Panc1 (cell line): ENCODE measurements around the gene MYO7B. TPM values are rescaled to one million over a fixed set of nuclear protein-coding genes. Genes with fewer than 3 reads are reported as not detected.

Experiments
- ATAC-seq: fragments of 200-7000 bp; cut with Tn5 transposase; 2 replicates; pipeline ENCODE4 v1.9.1; 2020; ENCODE audit warnings: mild to moderate bottlenecking, moderate library complexity
- BruUV-seq: library from RNA; stranded (reverse); fragments of 400-500 nt; replicated peaks from 2 replicates; lab custom pipeline; 2021; lab: Mats Ljungman, UMichigan
- CTCF ChIA-PET: fragments of 300-600 bp; sonication (Branson Sonifier 250); formaldehyde crosslinking; loops from one replicate; lab custom pipeline; 2022; ENCODE audit warnings: antibody characterized with exemption; lab: Charles Lee
- POLR2A ChIA-PET: fragments of 300-600 bp; sonication (Branson Sonifier 250); formaldehyde crosslinking; loops from one replicate; lab custom pipeline; 2022; ENCODE audit warnings: antibody characterized with exemption; lab: Charles Lee
- DNase-seq: peaks from one replicate; pipeline ENCODE4 v3.0.0-alpha.2; 2010; ENCODE audit warnings: low read depth, low spot score
- H3K27ac ChIP-seq: 2 replicates; pipeline ENCODE4 v1.5.1; 2011; ENCODE audit warnings: mild to moderate bottlenecking, low read length, inconsistent platforms
- H3K27me3 ChIP-seq: fragments of 200-500 bp; sonication (Bioruptor generic); 2 replicates; pipeline ENCODE4 v1.6.0; 2014; ENCODE audit warnings: low read length, inconsistent platforms; ENCODE audit not compliant: control insufficient read depth, insufficient read depth
- H3K36me3 ChIP-seq: fragments of 200-500 bp; sonication (Bioruptor generic); 2 replicates; pipeline ENCODE4 v1.5.1; 2014; ENCODE audit warnings: inconsistent platforms, mild to moderate bottlenecking, low read length, moderate library complexity; ENCODE audit not compliant: control insufficient read depth, insufficient read depth
- H3K4me1 ChIP-seq: 2 replicates; pipeline ENCODE4 v1.5.1; 2011; ENCODE audit warnings: inconsistent platforms, mild to moderate bottlenecking, low read length, moderate library complexity; ENCODE audit not compliant: control insufficient read depth, insufficient read depth
- H3K4me3 ChIP-seq, 2 experiments: 2 replicates each; pipeline ENCODE4 v1.5.1; 2011 to 2012; ENCODE audit warnings: low read depth in 2 of 2, low read length in 2 of 2, mild to moderate bottlenecking in 2 of 2, inconsistent platforms in 1 of 2, moderate library complexity in 1 of 2
- H3K9me3 ChIP-seq: fragments of 200-500 bp; sonication (Bioruptor generic); 2 replicates; pipeline ENCODE4 v1.5.1; 2014; ENCODE audit warnings: low read depth, mild to moderate bottlenecking, inconsistent platforms, low read length, moderate library complexity; ENCODE audit not compliant: control insufficient read depth, insufficient read depth
- CTCF ChIP-seq: fragments of 450-650 bp; IDR thresholded peaks from 2 replicates; pipeline ENCODE4 v1.5.1; 2017; ENCODE audit warnings: mild to moderate bottlenecking
- POLR2AphosphoS5 ChIP-seq: IDR thresholded peaks from 2 replicates; pipeline ENCODE4 v1.6.1; 2012; ENCODE audit warnings: mild to moderate bottlenecking, low read depth, low read length, moderate library complexity
- REST ChIP-seq, 2 experiments: IDR thresholded peaks; 2 replicates each; pipeline ENCODE4 v1.6.1; 2011 to 2012; ENCODE audit warnings: low read depth in 2 of 2, control low read depth in 1 of 2, low read length in 1 of 2, mild to moderate bottlenecking in 1 of 2, moderate library complexity in 1 of 2; ENCODE audit not compliant: insufficient read depth in 1 of 2
- SIN3A ChIP-seq: IDR thresholded peaks from 2 replicates; pipeline ENCODE4 v1.6.1; 2012; ENCODE audit warnings: low read depth, mild to moderate bottlenecking, low read length, moderate library complexity, borderline replicate concordance; ENCODE audit not compliant: insufficient read depth
- TCF7L2 ChIP-seq: IDR thresholded peaks from 2 replicates; pipeline ENCODE4 v1.6.1; 2011; ENCODE audit warnings: mild to moderate bottlenecking, low read depth, low read length, inconsistent platforms
- in situ Hi-C: cut with HindIII; loops from 2 replicates; pipeline ENCODE4 v1.10.0; 2016; ENCODE audit warnings: low sequenced_read_pairs, low pct_unique_long_range_greater_than_20kb
- intact Hi-C: fragments of 100-400 bp; cut with micrococcal nuclease; formaldehyde crosslinking; loops from one replicate; pipeline ENCODE4 v1.10.0; 2022; ENCODE audit not compliant: unreplicated experiment
- total RNA-seq: library from RNA; stranded (reverse); gene quantifications from one replicate; pipeline ENCODE4 v1.2.1, GENCODE V29; 2021; ENCODE audit not compliant: unreplicated experiment

The MYO7B gene
- total RNA-seq, 1 experiment from 2014 or later = 0.15 TPM

- Histone ChIP-seq H3K27ac (no peak overlapping the region), H3K27me3 (no peaks in the 10 kb centered on the region), H3K36me3 (no peaks in the 10 kb centered on the region), H3K4me1 (no peaks in the 10 kb centered on the region), H3K9me3 (no peaks in the 10 kb centered on the region), H3K4me3 (no peak overlapping the region)
- ATAC-seq (no peak), DNase-seq (no peak)
- TF ChIP-seq REST (IDR thresholded peaks at IDR 0.05; ENCODE audit: insufficient read depth in 1 of 2, low read depth in 2 of 2, low read length in 1 of 2) (no peak), SIN3A (no peak), TCF7L2 (no peak), POLR2AphosphoS5 (no peak), CTCF (no peak)
- BruUV-seq = no TSS peak
- intact Hi-C loops = no loop called here
- in situ Hi-C loops = no loop called here
- ChIA-PET CTCF (no interaction called here), POLR2A (no interaction called here)
These were observed 39.8 kb downstream of the MYO7B start for GRCh38 chr2:127575185-127575765.

- Histone ChIP-seq H3K4me3 (no peak overlapping the region), H3K27ac (no peak overlapping the region), H3K27me3 (no peaks in the 10 kb centered on the region), H3K36me3 (no peaks in the 10 kb centered on the region), H3K9me3 (no peaks in the 10 kb centered on the region), H3K4me1 (no peaks in the 10 kb centered on the region)
- CTCF ChIA-PET = no interaction called here
- POLR2A ChIA-PET = no interaction called here
- DNase-seq = no peak
- intact Hi-C loops (no loop called here), in situ Hi-C loops (no loop called here)
- no peak for TF ChIP-seq REST (IDR thresholded peaks at IDR 0.05; ENCODE audit: insufficient read depth in 1 of 2, low read depth in 2 of 2, low read length in 1 of 2)
- no peak for TF ChIP-seq SIN3A
- TF ChIP-seq CTCF = no peak
- TF ChIP-seq TCF7L2 = no peak
- no TSS peak for BruUV-seq
- no peak for ATAC-seq
These were observed 40.5 kb downstream of the MYO7B start for GRCh38 chr2:127575941-127576432.
